GM20000 (cell line): ENCODE measurements around the gene LETM1.
A peak's percentile ranks its signal among the peaks of the same experiment; 100 is the strongest.

Experiments
- DNase-seq: peaks from one replicate; pipeline ENCODE4 v3.0.0; 2012; ENCODE audit warnings: low spot score
- CTCF ChIP-seq: IDR thresholded peaks from 2 replicates; pipeline ENCODE4 v1.5.1; 2012; ENCODE audit warnings: mild to moderate bottlenecking, control low read depth; ENCODE audit errors: extremely low read depth, missing control alignments

Gene LETM1

GRCh38 chr4:1873291-1873690 lies 17.3 kb upstream of the LETM1 start:
- no peak for DNase-seq
- TF ChIP-seq CTCF = no peak

- no peak for TF ChIP-seq CTCF
- DNase-seq = peak; percentile 62
Observed at GRCh38 chr4:1872870-1873269, 16.9 kb upstream of the LETM1 start.

- DNase-seq = peak; percentile 78
- no peak for TF ChIP-seq CTCF
Observed at GRCh38 chr4:1871471-1872021, 15.6 kb upstream of the LETM1 start.

GRCh38 chr4:1870578-1871443 lies 14.9 kb upstream of the LETM1 start, which contains the start of gene NSD2:
Gene NSD2 (plus strand): TSS chr4:1871393. CDS start chr4:1900655, 29,262 bp downstream.
- no peak for TF ChIP-seq CTCF
- peak; percentile 99 for DNase-seq

GRCh38 chr4:1870328-1870577 lies 14.3 kb upstream of the LETM1 start:
- TF ChIP-seq CTCF = no peak
- DNase-seq = peak; percentile 86

- DNase-seq = peak; percentile 61
- no peak for TF ChIP-seq CTCF
Observed at GRCh38 chr4:1869530-1870327, 13.8 kb upstream of the LETM1 start.

- TF ChIP-seq CTCF = no peak
Observed at GRCh38 chr4:1868912-1869311, 13.0 kb upstream of the LETM1 start.

More at GRCh38 chr4:1868912-1869311, 13.0 kb upstream of the LETM1 start:
- DNase-seq = no peak
